HG02840 (cell line): ENCODE measurements around the gene PRKAR2B.
"Not testable (repeated sequence)": the region's sequence is repeated elsewhere in the genome, so short reads cannot be mapped to it uniquely, and the experiment has no call there.

Experiments
- ATAC-seq: cut with Tn5 transposase; IDR thresholded peaks from one replicate; pipeline ENCODE4 v1.9.1; 2021; ENCODE audit warnings: mild to moderate bottlenecking, moderate library complexity, moderate number of reproducible peaks; ENCODE audit not compliant: unreplicated experiment, low FRiP score

PRKAR2B gene

DNA sequence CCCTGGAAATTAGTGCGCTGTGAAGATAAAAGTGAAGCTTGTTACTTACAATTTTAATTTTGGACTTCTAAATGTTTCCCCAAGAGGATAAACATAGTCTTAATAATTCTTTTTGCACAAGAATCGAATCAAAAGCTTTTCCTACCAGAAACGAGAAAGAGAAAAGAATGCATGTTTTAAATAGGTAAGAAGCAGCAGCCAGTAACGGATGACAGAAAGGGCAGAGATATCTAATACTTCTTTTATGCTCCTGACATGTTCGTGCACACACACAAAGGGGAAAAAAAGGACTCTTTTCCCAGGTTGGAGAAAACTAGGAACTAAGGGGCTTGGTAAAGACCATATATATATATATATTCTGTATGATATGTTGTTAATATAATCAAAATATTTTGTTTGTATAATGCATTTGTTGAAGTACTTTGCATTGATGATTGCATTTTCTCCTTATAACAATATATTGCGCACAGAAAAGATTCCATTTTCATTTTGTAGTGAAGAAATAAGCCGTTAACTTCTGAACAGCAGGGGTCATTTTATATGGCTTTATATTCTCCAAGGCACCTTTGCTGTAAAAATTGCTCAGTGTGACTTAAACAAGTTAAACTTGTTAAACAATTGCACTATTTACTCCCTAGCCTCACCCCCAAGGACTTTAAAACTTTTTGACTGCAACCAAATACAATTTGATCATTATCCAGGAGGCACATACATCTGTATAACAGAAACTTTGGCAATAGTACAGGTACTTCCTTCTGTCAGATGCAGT is 2.2 kb downstream of the PRKAR2B start:
- no peak for ATAC-seq

DNA sequence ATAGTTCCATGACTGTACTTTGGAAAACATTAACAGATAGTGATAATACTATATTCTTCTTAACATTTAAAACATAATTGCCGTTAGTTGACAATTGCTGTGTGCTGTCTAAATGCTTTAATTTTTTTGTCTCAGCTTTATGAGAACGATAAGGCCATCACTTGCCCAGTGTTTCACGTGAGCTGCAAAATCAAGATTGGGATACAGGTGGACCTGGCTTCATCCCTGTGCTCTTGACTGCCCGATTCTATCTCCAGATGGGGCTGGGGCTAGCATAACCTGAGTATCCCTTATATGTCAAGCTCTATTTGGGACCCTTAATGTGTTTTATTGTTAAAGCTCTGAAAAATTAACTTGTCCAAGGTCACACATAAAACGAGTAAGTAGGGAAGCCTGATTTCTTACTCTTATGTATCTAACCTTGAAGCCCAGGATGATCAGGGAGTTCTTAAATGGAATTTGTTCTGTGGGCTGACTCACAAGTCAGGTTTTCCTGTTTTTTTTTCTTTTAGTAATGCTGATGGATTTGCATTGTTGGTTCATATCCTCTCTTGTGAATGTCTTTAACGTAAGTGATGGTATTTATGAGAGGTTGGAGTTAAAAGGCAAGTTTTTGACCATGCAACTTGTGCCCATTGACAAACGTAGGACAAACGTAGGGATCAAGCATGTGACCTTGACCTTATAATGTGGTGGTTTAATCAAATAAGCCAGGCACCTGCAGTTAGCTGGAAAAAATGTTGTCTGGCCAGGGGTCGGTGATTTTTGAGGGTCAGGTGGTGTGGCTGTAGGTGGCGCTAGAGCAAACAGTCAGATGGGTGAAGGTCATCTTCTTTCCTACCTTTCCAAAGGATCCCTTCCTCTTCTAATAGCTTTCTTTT is 3.6 kb downstream of the PRKAR2B start:
- ATAC-seq, result no peak

DNA sequence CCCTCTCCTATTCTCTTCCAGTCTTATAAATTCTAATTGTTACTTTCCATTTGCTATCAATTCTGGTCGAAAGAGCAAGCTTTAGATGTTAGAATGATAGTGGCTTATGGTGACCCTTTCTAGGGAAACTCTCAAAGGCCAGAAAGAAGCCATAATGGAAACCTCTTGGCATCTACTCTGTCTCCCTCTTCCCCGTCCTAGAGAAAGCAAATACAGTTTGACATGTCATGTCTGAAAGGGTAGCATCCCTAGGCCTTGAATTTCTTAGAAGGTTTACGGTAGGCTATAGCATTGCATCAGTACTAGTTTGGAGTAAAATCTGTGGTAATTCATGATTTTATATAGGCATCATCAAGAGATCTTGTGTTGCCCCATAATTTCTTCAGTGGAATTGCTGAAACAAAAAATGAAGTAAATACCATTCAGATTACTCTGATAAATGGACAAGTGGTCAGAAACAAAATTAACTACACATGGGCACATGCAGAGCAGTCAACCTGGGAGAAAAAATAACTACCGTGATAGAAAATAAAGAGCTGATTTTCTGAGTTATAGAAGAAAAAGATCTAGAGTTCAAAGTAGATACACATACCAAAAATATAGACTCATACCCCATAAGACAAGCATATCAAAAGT is 4.4 kb downstream of the PRKAR2B start:
- ATAC-seq, result no peak

DNA sequence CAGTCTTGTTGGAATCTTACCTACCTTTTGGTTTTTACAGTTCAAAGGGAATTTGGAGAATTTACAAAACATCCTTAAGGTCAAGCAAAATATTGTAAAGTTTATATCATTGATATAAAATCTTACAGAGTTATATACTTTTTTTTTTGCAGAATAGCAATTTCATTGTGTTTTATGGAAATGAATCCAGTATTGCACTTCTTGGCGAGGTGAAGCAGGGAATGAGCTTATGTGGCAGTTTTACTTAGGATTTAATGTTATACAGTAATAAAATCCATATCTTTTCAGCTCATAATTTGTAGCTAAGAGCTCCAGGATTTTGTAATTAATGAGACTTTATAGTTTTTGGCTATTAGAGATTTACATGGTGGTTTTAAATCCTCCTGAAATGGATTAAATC is 5.0 kb downstream of the PRKAR2B start:
- no peak for ATAC-seq

DNA sequence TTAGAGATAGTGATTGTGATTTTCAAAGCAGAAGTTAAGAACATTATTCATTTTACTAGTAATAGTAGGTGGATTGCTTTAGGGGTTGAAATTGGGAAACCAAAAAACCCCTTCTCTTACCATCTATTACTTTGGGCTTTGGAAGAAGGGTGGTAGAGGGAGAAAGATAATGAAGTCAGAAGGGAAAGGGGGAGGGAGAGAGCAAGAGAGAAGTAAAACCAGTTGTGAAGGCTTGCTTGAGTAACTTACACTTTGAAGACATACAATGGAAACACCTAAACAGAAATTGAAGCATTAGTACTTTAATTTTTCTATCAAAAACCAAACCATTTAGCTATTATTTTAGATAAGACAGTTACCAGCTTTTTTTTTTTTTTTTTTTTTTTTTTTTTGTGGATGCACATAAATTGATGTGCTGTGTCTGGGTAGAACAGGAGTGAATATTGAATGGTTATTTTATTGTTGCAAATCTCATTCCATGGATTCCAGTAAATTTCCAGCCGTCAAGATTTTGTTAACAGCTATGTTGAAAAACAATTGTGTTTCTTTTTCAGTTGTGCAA is 5.5 kb downstream of the PRKAR2B start:
- ATAC-seq, result no peak

DNA sequence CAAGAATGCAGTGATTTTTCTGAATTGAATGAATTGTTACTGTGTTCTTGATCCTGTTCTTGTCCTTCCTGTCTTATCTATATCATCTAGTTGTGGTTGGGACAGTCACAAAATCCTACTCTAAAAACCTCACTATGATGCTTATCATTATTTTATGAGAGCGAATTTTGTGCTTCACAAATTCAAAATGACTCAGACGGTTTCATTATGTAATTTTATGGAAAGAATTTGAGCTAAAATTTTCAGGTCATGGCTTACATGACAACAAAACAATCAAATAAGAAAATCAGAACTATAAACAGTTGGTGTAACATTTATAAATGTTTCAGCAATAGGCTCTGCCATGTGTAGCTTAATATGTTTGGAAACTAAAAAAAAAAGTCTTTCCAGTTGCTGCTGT is 6.9 kb downstream of the PRKAR2B start:
- ATAC-seq, result no peak

DNA sequence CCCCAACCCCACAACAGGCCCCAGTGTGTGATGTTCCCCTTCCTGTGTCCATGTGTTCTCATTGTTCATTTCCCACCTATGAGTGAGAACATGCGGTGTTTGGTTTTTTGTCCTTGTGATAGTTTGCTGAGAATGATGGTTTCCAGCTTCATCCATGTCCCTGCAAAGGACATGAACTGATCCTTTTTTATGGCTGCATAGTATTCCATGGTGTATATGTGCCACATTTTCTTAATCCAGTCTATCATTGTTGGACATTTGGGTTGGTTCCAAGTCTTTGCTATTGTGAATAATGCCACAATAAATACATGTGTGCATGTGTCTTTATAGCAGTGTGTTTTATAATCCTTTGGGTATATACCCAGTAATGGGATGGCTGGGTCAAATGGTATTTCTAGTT is 10.5 kb downstream of the PRKAR2B start:
- ATAC-seq, result not testable (repeated sequence)

DNA sequence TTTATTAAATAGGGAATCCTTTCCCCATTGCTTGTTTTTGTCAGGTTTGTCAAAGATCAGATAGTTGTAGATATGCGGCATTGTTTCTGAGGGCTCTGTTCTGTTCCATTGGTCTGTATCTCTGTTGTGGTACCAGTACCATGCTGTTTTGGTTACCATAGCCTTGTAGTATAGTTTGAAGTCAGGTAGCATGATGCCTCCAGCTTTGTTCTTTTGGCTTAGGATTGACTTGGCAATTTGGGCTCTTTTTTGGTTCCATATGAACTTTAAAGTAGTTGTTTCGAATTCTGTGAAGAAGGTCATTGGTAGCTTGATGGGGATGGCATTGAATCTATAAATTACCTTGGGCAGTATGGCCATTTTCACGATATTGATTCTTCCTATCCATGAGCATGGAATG is 11.6 kb downstream of the PRKAR2B start:
- not testable (repeated sequence) for ATAC-seq

DNA sequence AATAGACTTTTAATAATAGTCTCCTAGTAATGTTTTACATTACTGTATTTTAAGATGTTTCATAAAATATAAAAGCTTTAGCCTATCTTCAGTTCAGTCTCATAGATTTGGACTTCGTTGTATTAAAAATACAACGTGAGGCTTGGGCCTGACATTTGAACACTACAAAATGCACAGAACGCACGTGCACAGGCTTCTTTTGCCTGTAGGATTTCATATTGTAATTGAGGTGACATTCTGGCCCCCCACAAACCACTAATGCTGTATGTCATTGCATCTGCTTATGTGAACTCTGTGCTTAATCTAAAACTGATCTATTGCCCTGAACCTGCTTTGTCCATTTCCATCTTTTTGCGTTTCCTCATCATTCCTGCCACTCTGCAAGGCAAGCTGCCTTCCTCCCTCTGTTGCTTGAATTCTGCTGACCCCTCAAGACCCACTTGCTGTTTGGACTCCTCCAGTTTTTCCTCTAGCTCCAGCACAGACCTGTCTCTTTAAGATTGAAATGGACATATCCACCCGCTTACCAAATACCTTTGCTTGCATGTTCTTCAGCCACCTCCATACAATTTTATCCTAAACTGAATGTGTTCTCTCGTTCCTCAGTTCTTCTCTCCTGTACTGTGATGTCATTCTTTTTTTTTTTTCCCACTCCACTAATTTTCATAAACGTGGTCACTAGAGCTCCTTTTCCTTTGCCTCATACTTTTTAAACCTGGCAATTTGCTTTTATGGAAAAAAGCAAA is 12.4 kb downstream of the PRKAR2B start:
- ATAC-seq, result no peak

DNA sequence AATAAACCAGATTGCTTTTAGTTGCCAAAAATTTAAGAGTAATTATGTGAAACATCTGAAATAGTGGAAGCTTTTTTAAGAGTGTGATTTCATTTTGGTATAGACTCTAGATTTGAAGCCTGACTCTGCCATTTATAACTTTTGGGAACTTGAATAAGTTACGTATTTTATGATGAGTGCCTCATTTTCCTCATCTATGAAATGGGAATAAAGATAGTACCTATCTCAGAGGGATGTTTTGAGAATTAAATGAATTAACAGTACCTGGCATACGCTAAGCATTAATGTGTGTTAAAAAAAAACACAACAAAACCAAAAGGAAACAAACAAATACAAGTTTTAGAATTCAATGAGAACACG is 12.9 kb downstream of the PRKAR2B start:
- ATAC-seq, result no peak

DNA sequence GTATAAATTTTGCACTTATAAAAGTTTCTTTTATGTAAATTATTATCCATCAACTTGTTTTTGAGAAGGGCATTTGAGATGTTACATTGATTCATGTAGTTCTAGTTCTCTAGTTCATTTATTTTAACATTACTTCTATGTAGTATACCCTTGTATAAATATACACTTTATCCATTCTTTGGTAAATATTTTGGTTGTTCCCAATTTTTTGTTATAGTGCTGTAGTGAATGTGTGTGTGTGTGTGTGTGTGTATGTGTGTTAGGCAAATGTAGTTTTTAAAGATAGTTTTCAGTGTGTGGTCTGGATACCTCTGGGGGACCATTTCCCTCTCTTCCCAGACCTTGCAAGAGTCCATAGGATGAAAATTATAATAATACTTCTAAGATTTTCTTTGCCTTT is 15.0 kb downstream of the PRKAR2B start:
- no peak for ATAC-seq

DNA sequence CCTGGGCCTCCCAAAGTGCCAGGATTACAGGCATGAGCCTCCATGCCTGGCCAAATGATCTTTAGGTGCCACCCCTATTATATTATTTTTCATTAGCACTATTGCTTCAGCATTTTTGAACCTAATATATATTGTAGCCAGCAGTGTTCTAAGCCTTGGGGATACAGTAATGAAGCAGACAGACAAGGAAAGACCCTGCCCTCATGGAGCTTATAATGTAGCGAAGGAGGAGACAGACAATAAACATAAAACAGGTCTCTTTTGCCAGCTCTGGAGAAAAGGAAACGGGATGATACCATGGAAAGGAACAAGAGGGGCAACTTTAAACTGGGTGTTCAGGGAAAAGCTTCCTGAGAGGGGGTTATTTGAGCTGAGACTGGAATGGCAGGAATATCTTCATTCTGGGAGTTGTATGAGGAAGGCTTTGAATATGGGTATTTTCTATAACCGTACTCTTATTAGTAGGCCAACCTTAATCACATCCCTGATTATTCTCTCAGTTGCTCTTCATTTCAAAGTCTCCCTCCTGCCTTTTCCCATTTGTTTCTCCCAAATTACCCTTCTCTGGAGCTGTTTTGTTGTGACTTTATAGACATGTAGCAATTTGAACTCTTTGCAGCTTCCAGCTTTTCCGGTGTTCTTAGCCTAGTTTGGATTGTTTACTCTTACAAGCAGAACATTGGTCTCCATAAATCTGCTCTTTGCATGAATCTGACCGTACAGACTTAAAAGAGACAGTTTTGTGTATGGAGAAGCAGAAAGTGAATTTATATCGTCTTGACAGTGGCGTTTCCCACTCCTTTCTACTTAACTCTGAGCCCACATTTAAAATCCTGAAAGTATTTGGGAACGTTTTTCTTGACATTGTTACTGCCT is 19.0 kb downstream of the PRKAR2B start:
- no peak for ATAC-seq

DNA sequence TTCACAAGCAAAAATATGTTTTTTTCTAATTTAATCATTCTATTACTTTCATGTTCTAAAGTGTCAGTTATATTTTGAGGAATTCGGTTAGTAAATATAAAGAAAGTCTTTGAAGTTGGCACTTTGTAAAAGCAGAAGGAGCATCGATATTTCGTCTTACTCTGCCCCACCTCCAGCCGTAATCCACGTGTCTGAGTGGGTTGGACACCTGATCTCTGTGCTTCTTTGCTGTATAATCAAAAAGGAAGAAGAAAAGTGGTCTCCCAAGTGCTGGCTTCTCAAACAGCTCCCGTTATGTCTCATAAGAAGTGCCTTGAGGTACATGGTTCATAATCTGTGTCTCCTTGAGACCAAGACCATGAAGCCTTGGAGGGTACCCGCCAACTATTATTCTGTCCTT is 19.8 kb downstream of the PRKAR2B start:
- no peak for ATAC-seq

DNA sequence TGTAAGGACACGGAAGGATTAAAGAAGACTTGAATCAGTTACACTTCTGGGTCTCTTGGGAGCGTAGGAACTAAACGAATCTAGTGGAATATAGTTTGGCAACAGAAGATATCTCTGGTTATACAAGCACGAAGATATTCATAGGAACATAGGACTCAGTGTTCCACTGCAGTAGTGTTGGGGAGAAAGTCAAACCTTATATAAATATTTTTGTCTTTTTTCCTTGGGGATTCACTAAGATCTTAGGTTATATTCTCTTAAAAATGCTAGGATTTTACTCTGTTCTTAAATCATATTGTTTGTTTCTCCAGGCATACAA is 21.4 kb downstream of the PRKAR2B start:
- no peak for ATAC-seq

DNA sequence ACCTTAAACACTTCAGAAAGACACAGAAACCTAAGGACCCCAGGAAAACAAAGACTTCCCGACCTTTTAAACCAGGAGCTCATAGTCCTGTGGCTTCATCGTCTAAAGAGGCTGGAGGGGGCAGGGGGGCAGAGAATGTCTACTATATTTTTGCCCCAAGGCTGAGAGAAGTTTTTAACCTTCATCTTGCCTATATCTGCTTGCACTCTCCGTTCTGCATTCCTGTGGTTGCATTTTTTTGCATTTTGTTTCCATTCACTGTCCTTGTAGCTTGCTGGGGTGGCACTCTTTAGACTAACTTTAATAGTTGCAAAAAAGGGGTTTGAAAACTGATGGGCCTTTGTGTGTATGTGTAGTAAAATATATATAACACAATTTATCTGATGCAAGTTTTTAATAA is 23.7 kb downstream of the PRKAR2B start:
- no peak for ATAC-seq

DNA sequence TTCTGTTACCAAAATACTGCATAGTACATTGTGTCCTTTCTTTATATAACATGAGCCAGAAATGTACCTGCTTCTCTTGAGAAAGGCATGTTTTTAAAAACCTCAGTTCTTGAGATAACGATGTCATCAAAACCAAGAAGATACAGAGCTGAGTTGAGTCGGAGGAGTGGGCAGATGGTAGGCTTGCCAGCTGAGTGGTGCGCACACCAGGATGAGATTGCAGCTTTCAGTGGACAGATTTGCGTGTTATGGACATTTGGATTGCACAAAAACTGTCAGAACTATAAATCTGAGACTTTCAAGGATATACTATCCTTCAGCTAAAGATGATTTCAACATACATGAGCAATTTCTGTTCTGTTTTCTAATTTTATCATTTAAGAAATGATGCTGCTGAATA is 25.0 kb downstream of the PRKAR2B start:
- ATAC-seq, result no peak

DNA sequence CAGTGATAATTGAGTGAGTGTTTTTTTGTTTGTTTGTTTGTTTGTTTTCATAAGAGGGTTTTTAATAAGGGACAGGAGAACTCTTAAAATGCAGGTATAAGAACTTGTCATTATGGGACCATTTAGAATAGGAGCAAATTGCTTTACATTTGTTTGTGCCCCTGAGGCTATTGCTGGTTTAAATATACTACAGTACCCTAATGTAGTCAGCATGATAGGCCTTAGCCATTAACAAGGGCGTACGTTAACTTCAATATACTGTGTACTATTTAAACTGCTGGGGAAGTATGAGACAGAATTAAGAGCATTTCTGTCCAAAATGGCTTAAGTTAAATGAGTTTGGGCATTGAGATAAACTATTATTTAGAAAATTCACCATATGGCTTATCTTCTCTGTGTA is 26.2 kb downstream of the PRKAR2B start:
- no peak for ATAC-seq

DNA sequence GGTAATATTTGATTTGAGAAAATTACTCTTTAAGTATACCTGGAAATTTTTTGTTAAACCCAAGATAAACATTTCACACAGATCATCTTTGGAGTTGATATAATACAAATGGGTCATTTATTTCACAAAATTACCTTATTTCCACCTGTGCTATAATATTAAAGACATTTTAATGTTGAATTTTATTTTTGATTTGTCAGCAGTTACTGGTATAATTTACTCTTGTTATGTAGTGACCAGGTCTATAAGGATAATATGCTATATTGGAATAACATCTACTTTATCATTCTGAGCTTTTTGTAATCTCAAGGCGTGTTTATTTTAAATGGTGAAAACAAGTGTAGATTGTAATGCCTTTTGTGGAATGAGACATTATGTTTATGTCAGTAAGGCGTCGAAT is 26.6 kb downstream of the PRKAR2B start:
- no peak for ATAC-seq

DNA sequence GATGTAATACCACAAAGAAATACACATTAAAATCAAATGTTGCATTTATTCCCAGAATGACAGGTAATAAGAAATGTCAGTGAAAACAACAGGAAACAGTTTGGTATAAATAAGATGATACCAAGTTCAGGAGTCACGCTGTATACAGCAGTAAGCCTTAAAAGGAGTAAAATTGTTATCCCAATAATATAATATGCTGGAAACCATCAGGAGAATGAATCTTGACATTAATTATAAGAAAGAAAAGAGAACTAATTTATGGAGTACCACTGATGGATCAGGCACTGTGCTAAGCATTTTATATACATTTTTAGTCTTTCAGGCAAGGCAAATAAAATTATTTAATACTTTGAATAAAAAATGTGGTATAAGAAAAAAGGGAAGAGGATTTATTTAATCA is 27.6 kb downstream of the PRKAR2B start:
- no peak for ATAC-seq
